Right lobe of liver (tissue), 6 donors: ENCODE data around the gene MTRFR. TPM values are rescaled to one million over a fixed set of nuclear protein-coding genes. Genes with fewer than 3 reads are reported as not detected.

Source experiments
- ATAC-seq, 4 donors: fragments of 200-7000 bp; cut with Tn5 transposase; one replicate each; pipeline ENCODE4 v1.9.1; 2020; ENCODE audit warnings: mild to moderate bottlenecking in 4 of 4, moderate library complexity in 4 of 4
- DNase-seq, 3 donors: peaks; one replicate each; pipeline ENCODE4 v3.0.0-alpha.2; 2020
- H3K27ac ChIP-seq, 3 donors: fragments of 200-600 bp; one replicate each; pipeline ENCODE4 v1.8.0; 2022
- H3K27me3 ChIP-seq, 2 donors: fragments of 200-600 bp; one replicate each; pipeline ENCODE4 v1.8.0; 2022
- H3K36me3 ChIP-seq, 4 donors: fragments of 200-600 bp; sonication (generic) in 1 of 4; one replicate each; pipeline versions ENCODE4 v1.5.1 to v1.8.0; 2017 to 2022; ENCODE audit warnings: control low read depth in 1 of 4
- H3K4me1 ChIP-seq, 4 donors: fragments of 200-600 bp; sonication (generic) in 1 of 4; one replicate each; pipeline versions ENCODE4 v1.5.1 to v1.8.0; 2017 to 2022; ENCODE audit warnings: control low read depth in 1 of 4
- H3K4me3 ChIP-seq, 3 donors: fragments of 200-600 bp; one replicate each; pipeline ENCODE4 v1.8.0; 2022
- H3K9me3 ChIP-seq, 4 donors: fragments of 200-600 bp; sonication (generic) in 1 of 4; one replicate each; pipeline versions ENCODE4 v1.5.1 to v1.8.0; 2017 to 2022; ENCODE audit warnings: control low read depth in 1 of 4
- POLR2A ChIP-seq: fragments of 450-650 bp; IDR thresholded peaks from one replicate; pipeline ENCODE4 v1.6.1; 2017; ENCODE audit warnings: antibody characterized with exemption, mild to moderate bottlenecking
- WGBS: methylation state at CpG from one replicate; pipeline ENCODE4 v1.1.6; 2018; ENCODE audit warnings: low coverage, low lambda C conversion rate; ENCODE audit not compliant: insufficient coverage; ENCODE audit errors: missing lambda C conversion rate; 5-methylcytosine and 5-hydroxymethylcytosine counted together
- intact Hi-C, 2 donors: fragments of 100-400 bp; cut with DNase I; formaldehyde crosslinking; loops; one replicate each; pipeline versions ENCODE4 v1.11.2 to v1.14.1; 2022
- total RNA-seq, 6 experiments: library from RNA; depleted of rRNA in 2 of 6; stranded (reverse); fragments of >200 nt in 2 of 6; fragmentation: NEBNext Ultra II Directional in 3 of 6; extraction: Animal tissue kit (Norgen Biotek cat#: 25700) in 3 of 6; gene quantifications; one replicate each; pipeline versions ENCODE4 v1.1.0 to v1.2.4, GENCODE V29; 2016 to 2023
- TF ChIP-seq, protein P1 (sequence below), 4 donors: fragments of 200-600 bp in 3 of 4; fragments of 450-650 bp in 1 of 4; IDR thresholded peaks; one replicate each; pipeline versions ENCODE4 v1.5.1 to v1.8.0; 2016 to 2022; ENCODE audit warnings: antibody characterized with exemption in 4 of 4, mild to moderate bottlenecking in 2 of 4
- donor health status: DM: no; HTN: yes; CAD: no.
- donor health status: DM: no; HTN: no; CAD: no.
- donor health status: DM: no; HTN: no; CAD: no.
- donor health status: DM: no; HTN: yes; CAD: no.
- donor health status: DM: no; HTN: yes; CAD: no.

MTRFR gene
- total RNA-seq, 6 experiments from 2014 or later, result 6.5 to 8.6 (median 7.4) TPM

DNA sequence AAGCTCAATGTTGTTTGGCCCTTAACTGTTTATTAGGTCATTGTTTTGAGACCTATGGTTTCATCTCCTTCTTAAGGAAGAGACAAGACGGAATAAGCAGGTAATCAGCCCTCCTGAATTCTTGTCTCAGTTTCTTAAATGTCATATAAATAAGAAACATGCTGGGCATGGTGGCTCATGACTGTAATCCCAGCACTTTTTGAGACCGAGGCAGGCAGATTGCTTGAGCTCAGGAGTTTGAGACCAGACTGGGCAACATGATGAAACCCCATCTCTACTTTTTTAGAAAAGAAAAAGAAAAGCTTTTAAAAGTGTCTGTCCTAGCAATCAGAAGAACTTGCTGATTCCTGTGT lies 5.1 kb downstream of the MTRFR start:
- peaks cover 0 to 19% (median 2%) of the 10 kb centered on the region in 4 donors for H3K4me1 ChIP-seq
- TF ChIP-seq, protein P1, sequence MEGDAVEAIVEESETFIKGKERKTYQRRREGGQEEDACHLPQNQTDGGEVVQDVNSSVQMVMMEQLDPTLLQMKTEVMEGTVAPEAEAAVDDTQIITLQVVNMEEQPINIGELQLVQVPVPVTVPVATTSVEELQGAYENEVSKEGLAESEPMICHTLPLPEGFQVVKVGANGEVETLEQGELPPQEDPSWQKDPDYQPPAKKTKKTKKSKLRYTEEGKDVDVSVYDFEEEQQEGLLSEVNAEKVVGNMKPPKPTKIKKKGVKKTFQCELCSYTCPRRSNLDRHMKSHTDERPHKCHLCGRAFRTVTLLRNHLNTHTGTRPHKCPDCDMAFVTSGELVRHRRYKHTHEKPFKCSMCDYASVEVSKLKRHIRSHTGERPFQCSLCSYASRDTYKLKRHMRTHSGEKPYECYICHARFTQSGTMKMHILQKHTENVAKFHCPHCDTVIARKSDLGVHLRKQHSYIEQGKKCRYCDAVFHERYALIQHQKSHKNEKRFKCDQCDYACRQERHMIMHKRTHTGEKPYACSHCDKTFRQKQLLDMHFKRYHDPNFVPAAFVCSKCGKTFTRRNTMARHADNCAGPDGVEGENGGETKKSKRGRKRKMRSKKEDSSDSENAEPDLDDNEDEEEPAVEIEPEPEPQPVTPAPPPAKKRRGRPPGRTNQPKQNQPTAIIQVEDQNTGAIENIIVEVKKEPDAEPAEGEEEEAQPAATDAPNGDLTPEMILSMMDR (IDR thresholded peaks at IDR 0.05), result no peak

DNA sequence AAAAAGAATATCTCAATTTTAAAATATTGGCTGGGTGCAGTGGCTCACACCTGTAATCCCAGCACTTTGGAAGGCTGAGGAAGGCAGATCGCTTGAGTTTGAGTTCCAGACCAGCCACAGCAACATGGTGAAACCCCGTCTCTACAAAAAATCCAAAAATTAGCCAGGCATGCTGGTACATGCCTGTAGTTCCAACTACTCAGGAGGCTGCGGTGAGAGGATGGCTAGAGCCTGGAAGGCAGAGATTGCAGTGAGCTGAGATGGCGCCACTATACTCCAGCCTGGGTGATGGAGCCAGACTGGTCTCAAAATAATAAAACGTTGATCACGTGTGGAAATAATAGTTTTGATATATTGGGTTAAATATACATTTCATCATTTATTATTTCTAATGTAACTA lies 5.7 kb downstream of the MTRFR start:
- intact Hi-C loops, result loop anchor here (5.0 to 10.0 kb wide), 2 partner anchors 87 to 254 kb away; partner anchors contain the start of genes ARL6IP4 (in 1 of the 2) and PITPNM2 (in 1 of the 2)

More for the DNA sequence above, 5.1 kb downstream of the MTRFR start:
- intact Hi-C loops, result loop anchor here (5.0 to 10.0 kb wide), 2 partner anchors 86 to 254 kb away; partner anchors contain the start of genes ARL6IP4 (in 1 of the 2) and PITPNM2 (in 1 of the 2)
- Histone ChIP-seq H3K36me3 (peaks cover 0 to 5% (median 2%) of the 10 kb centered on the region in 4 donors), H3K9me3 (no peaks in the 10 kb centered on the region), H3K4me3 (no peak overlapping the region), H3K27ac (no peak overlapping the region), H3K27me3 (no peaks in the 10 kb centered on the region)
- ATAC-seq (no peak), DNase-seq (no peak)
- WGBS, result 46% methylated on average over 2 of the region's 2 CpGs

DNA sequence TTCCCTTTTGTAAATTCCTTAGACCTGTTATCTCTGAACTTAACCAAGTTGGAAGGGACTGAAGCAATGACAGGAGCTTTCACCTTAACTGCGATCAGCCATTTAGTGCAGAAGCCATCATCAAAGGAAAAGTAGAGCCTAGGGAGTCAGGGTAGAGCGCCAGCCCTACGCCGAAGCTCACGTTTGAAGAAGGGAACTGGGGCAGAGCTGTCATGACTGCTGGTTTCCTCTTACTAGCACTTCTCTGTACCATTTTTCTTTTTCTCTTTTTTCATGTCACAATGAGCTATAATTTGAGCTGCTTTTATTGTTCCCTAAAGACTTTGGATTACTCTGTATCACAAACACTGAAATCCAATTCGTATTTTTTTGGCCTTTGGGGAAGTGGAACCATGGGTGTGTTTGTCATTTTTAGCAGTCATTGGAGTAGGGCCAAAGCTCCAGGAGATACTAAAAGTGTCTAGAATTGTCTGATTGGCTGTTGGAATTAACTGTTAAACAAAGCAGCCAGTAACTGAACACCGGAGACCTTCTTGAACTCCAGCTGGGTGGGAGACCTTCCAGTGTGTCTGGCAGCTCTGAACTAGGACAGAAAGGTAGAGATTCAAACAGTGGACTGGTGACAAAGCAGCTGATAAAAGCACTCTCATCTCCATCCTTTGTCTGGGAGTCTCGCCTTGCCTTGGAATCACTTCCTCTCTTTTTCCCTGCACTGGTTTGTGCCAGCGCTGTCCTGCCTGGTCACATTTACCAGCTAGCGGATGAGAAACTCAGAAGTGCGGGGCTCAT lies 9.1 kb downstream of the MTRFR start:
- Histone ChIP-seq H3K9me3 (no peaks in the 10 kb centered on the region), H3K4me1 (peaks cover 0 to 8% (median 0%) of the 10 kb centered on the region in 4 donors), H3K36me3 (peaks cover 0 to 3% (median 0%) of the 10 kb centered on the region in 4 donors), H3K4me3 (no peak overlapping the region), H3K27ac (no peak overlapping the region), H3K27me3 (no peaks in the 10 kb centered on the region)
- ATAC-seq, result peak in 3 of 4 donors; percentile 10 to 43 (median 35)
- no peak for TF ChIP-seq POLR2A
- TF ChIP-seq, protein P1 (IDR thresholded peaks at IDR 0.05), result no peak
- no peak for DNase-seq
- intact Hi-C loops, result loop anchor here in 1 of 2 donors (10.0 kb wide), 1 partner anchor 248 kb away; no protein-coding TSS in a partner anchor
- WGBS, result 37% methylated on average over 11 of the region's 11 CpGs

More for the DNA sequence above, 5.7 kb downstream of the MTRFR start:
- DNase-seq, result no peak
- 87% methylated on average over 6 of the region's 6 CpGs for WGBS
- TF ChIP-seq, protein P1 (IDR thresholded peaks at IDR 0.05), result no peak
- no peak for TF ChIP-seq POLR2A
- H3K4me3 ChIP-seq, result no peak overlapping the region
- no peaks in the 10 kb centered on the region for H3K9me3 ChIP-seq
- H3K36me3 ChIP-seq, result peaks cover 0 to 5% (median 2%) of the 10 kb centered on the region in 4 donors
- no peaks in the 10 kb centered on the region for H3K27me3 ChIP-seq
- ATAC-seq, result no peak
- H3K27ac ChIP-seq, result no peak overlapping the region
- peaks cover 0 to 19% (median 2%) of the 10 kb centered on the region in 4 donors for H3K4me1 ChIP-seq

DNA sequence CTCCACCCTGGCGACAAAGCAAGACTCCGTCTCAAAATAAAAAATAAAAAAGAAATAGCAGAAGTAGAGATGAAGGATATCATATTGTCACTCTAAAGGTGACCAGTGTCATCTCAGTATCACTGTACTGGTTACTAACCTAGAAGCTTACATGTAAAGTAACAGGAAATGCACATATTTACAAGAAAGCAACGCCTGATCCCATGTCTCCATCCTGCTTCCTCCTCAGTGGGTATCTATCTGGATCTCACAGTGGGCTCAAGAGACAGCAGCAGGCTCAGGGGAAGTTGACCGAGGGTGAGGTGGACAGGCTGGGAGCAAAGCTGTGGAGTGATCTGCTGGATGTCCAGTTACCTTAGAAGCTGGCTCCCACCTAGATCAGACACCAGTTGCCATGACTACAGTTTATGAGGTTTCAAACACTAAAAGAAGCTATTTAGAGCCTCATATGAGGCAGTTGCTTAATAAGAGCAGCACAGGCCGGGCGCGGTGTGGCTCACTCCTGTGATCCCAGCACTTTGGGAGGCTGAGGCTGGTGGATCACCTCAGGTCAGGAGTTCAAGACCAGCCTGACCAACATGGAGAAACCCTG lies 10.5 kb downstream of the MTRFR start:
- 64% methylated on average over 5 of the region's 7 CpGs for WGBS
- Histone ChIP-seq H3K9me3 (no peaks in the 10 kb centered on the region), H3K36me3 (peaks cover 0 to 3% (median 0%) of the 10 kb centered on the region in 4 donors), H3K27me3 (no peaks in the 10 kb centered on the region), H3K4me1 (peaks cover 0 to 8% (median 0%) of the 10 kb centered on the region in 4 donors), H3K4me3 (no peak overlapping the region), H3K27ac (no peak overlapping the region)
- peak in 1 of 4 donors; percentile 10 for ATAC-seq
- TF ChIP-seq, protein P1 (IDR thresholded peaks at IDR 0.05), result no peak
- no peak for TF ChIP-seq POLR2A
- no peak for DNase-seq
- intact Hi-C loops, result loop anchor here in 1 of 2 donors (10.0 kb wide), 1 partner anchor 249 kb away; no protein-coding TSS in a partner anchor
